ENCODE results near the gene MRLN.
"Not testable (repeated sequence)": the region's sequence is repeated elsewhere in the genome, so short reads cannot be mapped to it uniquely, and the experiment has no call there.

The MRLN gene

GRCh38 chr10:59753267-59753666, at the start of gene MRLN:
TSS of gene MRLN (minus strand) at chr10:59753455.
- DNase-seq (ENCODE audit: low read depth), result no peak

- no peak for DNase-seq (ENCODE audit: low read depth)
These were observed 47.9 kb upstream of the MRLN start for GRCh38 chr10:59801171-59801570.

- no peak for DNase-seq (ENCODE audit: low read depth)
These were observed 46.2 kb upstream of the MRLN start for GRCh38 chr10:59799421-59799820.

- DNase-seq (ENCODE audit: low read depth), result no peak
These were observed 40.7 kb upstream of the MRLN start for GRCh38 chr10:59793919-59794318.

GRCh38 chr10:59792812-59793211, 39.6 kb upstream of the MRLN start:
- no peak for DNase-seq (ENCODE audit: low read depth)

GRCh38 chr10:59791601-59792000, 38.3 kb upstream of the MRLN start:
- DNase-seq (ENCODE audit: low read depth), result no peak

- DNase-seq (ENCODE audit: low read depth), result not testable (repeated sequence)
These were observed 36.8 kb upstream of the MRLN start for GRCh38 chr10:59790080-59790479.

- not testable (repeated sequence) for DNase-seq (ENCODE audit: low read depth)
These were observed 35.7 kb upstream of the MRLN start for GRCh38 chr10:59788914-59789313.

- DNase-seq (ENCODE audit: low read depth), result not testable (repeated sequence)
These were observed 33.8 kb upstream of the MRLN start for GRCh38 chr10:59787032-59787431.

GRCh38 chr10:59785476-59785875, 32.2 kb upstream of the MRLN start:
- DNase-seq (ENCODE audit: low read depth), result not testable (repeated sequence)

GRCh38 chr10:59781511-59781910, 28.3 kb upstream of the MRLN start:
- no peak for DNase-seq (ENCODE audit: low read depth)

- DNase-seq (ENCODE audit: low read depth), result no peak
These were observed 26.7 kb upstream of the MRLN start for GRCh38 chr10:59779756-59780533.

- no peak for DNase-seq (ENCODE audit: low read depth)
These were observed 21.2 kb upstream of the MRLN start for GRCh38 chr10:59774451-59774850.

- no peak for DNase-seq (ENCODE audit: low read depth)
These were observed 19.8 kb upstream of the MRLN start for GRCh38 chr10:59773088-59773487.

- no peak for DNase-seq (ENCODE audit: low read depth)
These were observed 18.0 kb upstream of the MRLN start for GRCh38 chr10:59771162-59771807.

GRCh38 chr10:59770689-59771088, 17.4 kb upstream of the MRLN start:
- no peak for DNase-seq (ENCODE audit: low read depth)

- no peak for DNase-seq (ENCODE audit: low read depth)
These were observed 9.2 kb upstream of the MRLN start for GRCh38 chr10:59762505-59762904.

GRCh38 chr10:59757966-59758365, 4.7 kb upstream of the MRLN start:
- no peak for DNase-seq (ENCODE audit: low read depth)

GRCh38 chr10:59754951-59755350, 1.7 kb upstream of the MRLN start:
- DNase-seq (ENCODE audit: low read depth), result no peak

GRCh38 chr10:59752278-59752940, 846 bp downstream of the MRLN start:
- no peak for DNase-seq (ENCODE audit: low read depth)

GRCh38 chr10:59750155-59750945, 2.9 kb downstream of the MRLN start:
- DNase-seq (ENCODE audit: low read depth), result no peak

GRCh38 chr10:59748834-59749233, 4.4 kb downstream of the MRLN start:
- no peak for DNase-seq (ENCODE audit: low read depth)
